Cardiac fibroblast (primary cell): ENCODE data around the gene PDE4B.

Experiments
- DNase-seq, 2 donors: peaks; one replicate each; pipeline versions ENCODE4 v3.0.0 to v3.0.0-alpha.2; 2010; ENCODE audit warnings: low read depth in 2 of 2
- H3K4me3 ChIP-seq, 2 donors: replicated peaks in 1 of 2; 1 replicate in 1 of 2; 2 replicates in 1 of 2; pipeline ENCODE4 v1.5.1; 2011; ENCODE audit warnings: low read depth in 2 of 2, low read length in 2 of 2, mild to moderate bottlenecking in 2 of 2, moderate library complexity in 1 of 2
- TF ChIP-seq, protein P1 (sequence below): IDR thresholded peaks from one replicate; pipeline ENCODE4 v1.5.1; 2011; ENCODE audit warnings: low read depth, mild to moderate bottlenecking, low read length, inconsistent platforms

PDE4B gene

DNA sequence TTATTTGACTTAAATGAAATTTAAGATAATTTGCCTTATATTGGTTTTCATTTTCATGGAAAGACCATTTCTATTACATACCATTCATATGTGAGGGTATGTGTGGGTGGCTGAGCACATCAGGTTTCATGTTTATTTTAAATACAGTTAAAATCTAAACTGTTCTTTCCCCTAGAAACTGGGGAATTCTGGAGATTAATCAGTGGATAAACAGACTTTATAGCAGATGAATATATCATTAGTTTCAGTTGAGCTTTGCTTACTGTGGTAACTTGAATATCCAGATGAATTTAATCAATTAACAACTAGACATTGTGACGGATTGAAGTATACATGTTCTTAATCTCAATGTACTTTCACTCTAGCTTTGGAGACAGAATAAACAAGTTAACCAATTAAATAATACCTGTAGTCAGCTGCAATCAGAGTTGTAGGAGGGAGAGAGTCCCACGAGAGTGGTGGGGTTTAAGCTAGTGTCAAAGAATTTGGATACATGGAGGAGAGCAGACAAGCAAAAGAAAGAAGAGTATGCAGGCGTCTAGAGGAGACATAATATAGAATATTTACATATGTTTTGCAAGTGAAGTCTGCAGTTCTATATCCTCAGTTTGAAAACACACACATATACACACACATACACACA, 97.6 kb downstream of the PDE4B start:
- H3K4me3 ChIP-seq = no peak overlapping the region
- TF ChIP-seq, protein P1, sequence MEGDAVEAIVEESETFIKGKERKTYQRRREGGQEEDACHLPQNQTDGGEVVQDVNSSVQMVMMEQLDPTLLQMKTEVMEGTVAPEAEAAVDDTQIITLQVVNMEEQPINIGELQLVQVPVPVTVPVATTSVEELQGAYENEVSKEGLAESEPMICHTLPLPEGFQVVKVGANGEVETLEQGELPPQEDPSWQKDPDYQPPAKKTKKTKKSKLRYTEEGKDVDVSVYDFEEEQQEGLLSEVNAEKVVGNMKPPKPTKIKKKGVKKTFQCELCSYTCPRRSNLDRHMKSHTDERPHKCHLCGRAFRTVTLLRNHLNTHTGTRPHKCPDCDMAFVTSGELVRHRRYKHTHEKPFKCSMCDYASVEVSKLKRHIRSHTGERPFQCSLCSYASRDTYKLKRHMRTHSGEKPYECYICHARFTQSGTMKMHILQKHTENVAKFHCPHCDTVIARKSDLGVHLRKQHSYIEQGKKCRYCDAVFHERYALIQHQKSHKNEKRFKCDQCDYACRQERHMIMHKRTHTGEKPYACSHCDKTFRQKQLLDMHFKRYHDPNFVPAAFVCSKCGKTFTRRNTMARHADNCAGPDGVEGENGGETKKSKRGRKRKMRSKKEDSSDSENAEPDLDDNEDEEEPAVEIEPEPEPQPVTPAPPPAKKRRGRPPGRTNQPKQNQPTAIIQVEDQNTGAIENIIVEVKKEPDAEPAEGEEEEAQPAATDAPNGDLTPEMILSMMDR = no peak
- no peak for DNase-seq

GRCh38 chr1:65894738-65895605, 102.3 kb downstream of the PDE4B start:
- DNase-seq = no peak
- H3K4me3 ChIP-seq = no peak overlapping the region
- TF ChIP-seq, protein P1 = no peak

- peak in 1 of 2 donors; percentile 58 for DNase-seq
- H3K4me3 ChIP-seq = no peak overlapping the region
- TF ChIP-seq, protein P1 = no peak
Measured at GRCh38 chr1:65896721-65897120, 104.0 kb downstream of the PDE4B start.

- TF ChIP-seq, protein P1 = no peak
- DNase-seq = no peak
- H3K4me3 ChIP-seq = no peak overlapping the region
Measured at GRCh38 chr1:65897485-65897884, 104.8 kb downstream of the PDE4B start.

- TF ChIP-seq, protein P1 = no peak
- DNase-seq = peak; percentile 7 to 9
- H3K4me3 ChIP-seq = no peak overlapping the region
Measured at GRCh38 chr1:65904681-65905083, 112.0 kb downstream of the PDE4B start.

DNA sequence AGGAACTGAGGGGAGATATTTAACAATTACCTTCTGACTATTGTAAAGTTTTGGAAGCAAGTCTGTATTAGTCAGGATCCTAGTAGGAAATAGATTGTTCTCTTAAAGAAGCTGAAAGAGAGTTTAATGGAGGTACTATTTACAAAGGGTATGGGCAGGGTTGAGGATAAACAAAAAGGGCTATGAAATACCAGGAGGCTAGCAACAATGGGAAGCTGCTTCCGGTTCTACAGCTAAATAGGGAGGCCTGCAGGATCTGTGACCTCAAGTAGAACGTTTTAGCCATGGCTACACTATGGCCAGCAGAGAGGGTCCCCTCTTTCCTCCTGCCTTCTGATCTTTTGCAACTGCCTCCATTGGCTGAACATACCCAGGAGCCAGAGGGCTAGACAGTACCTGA, 117.7 kb downstream of the PDE4B start:
- DNase-seq = no peak
- TF ChIP-seq, protein P1 = no peak
- no peak overlapping the region for H3K4me3 ChIP-seq
